HG03039 (cell line): ENCODE data around the gene KCTD15.

Source experiments
- ATAC-seq: cut with Tn5 transposase; IDR thresholded peaks from one replicate; pipeline ENCODE4 v1.9.1; 2021; ENCODE audit warnings: mild to moderate bottlenecking, moderate library complexity; ENCODE audit not compliant: unreplicated experiment

Gene KCTD15

DNA sequence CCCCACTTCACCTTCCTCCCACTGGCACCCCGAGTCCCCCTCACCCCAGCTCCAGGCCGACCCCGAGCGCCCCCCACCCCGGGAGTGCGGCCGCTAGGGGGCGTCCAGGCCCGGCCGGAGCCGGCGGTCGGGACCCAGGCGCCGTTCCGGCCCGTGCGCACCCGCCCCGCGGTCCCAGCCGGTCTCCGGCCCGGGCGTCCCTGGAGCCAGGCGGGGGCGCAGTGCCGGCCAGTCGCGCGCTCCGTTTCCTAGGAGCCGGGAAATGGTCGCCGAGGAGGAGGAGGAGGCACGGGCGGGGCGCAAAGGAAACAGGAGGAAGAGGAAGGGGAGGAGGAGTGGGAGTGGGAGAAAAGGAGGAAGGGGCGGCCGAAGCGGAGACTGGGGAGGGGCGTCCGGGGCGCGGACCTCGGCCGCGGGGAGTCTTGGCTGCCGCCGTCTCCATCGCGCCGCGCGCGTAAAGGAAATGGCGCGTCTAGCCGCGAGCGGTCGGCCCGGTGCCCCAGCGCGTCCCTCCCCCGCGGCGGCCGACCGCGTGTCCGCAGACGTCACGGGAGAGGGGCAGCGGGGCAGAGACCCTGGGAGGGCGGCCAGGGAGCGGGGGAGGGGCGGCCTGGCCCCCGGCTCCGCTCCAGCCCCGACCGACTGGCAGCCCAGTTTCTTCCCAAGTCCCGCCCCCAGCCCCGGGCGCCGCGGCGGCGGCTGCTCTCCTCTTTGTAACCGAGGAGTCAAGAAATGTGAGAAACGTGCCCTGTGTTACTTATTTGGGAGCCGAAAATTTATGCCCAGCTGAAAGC lies 1.1 kb upstream of the KCTD15 start:
- no peak for ATAC-seq

DNA sequence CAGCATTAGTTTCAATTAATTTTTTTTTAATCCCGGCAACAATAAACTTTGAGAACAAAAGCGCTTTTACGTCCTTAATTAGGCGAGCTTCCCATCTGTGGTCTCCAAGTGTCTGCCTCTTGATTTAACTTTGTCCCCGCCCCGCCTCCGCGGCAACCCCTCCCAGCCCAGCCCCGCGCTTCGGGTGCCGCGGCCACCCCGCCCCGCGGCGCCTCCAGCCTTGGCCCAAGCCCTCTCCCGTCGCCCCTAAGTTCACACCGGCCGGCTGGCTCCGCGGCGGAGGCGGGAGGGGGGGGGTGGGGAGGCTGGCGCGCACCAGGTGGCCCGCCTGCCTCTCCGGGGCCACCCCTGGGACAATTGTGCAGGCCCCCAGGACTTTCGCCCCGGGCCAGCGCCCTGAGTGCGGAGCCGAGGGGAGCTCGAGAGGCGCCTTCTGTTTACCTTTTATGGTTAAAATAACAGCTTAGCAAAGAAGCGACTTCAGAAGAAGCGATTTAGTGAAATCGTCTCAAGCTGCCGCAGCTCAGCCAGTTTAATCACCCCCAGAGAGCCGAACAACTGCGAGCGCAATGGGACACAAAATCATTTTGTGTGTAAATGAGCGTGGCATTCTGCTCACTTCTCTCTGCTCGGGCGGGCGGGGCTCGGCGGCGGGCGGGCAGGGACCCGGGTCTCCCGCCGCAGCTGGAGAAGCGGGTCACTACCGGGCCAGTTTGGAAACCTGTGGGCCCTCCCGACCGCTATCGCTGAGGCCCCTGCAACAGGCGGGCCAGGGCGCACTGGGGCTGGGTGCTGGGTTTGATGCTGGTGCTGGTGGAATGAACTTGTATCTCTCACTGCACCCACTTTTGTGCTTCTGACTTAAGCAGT lies 1.4 kb downstream of the KCTD15 start:
- no peak for ATAC-seq

- no peak for ATAC-seq
Observed at GRCh38 chr19:33798681-33799111, 2.0 kb downstream of the KCTD15 start.

DNA sequence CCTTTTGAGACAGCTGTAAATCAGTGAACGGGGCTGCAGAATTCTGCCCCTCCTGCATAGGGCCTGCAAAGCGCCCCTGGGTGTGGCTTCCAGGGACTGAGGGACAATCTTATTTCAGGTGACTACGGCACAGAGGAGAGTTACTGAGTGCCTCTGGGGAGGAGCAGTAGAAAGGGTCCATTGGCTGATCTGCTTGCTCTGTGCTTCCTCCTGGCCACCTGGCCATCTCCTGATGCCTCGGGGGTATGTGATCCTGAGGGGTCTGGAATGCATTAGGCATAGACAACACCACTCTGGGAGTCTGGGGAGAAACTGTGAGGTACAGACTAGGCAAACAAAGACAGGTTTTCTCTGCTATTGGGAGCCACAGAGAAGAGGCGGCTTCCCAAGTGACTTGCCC lies 2.8 kb downstream of the KCTD15 start:
- no peak for ATAC-seq

DNA sequence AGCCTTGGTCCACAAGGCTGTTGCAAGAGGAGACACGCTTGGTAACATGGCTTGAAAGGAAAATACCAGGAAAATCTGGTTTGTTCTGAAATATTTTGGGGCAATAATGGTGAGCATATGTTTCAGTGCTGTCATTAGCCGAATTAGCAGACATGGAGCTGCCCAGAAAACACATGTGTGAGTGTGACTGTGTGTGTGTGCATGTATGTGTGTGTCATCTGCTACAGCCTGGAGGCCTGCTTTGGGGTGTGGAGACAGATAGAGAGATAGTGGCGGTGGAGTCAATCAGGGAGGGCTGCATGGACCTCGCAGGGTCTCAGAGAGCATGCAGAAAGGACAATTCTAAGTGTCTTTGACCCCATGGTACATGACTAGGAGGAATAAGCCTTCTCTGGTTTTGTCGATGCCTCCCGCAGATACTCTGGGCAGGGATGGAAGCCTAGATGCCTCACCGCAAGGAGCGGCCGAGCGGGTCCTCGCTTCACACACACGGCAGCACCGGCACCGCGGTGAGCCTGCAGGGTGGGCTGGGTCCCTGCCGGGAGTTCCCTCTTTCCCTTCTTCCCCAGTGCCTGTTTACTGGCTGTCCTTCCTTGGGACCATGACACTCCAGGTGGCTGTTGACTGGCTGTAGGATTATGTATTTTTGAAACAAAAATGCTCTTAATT lies 3.5 kb downstream of the KCTD15 start:
- ATAC-seq, result no peak

DNA sequence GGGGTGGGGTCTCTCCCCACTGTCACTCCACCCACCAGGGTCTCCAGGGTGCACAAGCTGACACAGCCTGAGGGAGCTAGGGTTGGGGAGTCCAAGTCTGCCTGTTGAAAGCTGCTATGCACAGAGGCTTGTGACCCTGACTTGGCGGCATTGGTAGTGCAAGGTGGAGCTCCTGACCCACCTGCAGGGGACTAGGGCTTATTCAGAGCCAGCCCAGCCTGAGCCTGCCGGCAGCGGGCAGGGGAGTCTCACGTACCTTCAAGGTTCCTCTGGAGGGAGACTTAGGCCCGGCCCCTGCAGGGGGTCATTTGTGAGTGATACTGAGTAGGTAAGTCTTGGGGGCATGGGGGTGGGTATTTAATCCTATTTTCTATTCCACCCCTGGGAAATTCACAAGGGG lies 4.7 kb downstream of the KCTD15 start:
- ATAC-seq, result no peak

DNA sequence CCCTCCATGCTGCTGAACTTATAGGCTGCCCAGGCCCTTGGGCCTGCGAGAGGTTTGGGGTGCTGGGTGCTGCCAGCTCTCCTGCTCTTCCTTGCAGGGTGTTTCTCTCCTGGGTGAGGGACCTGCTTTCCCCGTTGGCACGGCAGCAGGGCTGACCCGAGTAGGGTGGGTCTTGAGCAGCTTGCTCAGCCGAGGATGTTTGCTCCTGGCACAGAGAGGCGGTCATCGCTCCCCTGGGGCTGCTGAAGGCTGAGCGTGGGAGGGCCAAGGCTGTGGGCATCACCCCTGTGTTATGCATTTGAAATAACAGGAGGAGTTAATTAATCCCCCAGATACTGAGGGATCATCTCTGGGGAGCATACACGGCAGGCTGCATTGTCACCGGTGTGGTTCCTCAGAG lies 5.3 kb downstream of the KCTD15 start:
- ATAC-seq, result no peak

DNA sequence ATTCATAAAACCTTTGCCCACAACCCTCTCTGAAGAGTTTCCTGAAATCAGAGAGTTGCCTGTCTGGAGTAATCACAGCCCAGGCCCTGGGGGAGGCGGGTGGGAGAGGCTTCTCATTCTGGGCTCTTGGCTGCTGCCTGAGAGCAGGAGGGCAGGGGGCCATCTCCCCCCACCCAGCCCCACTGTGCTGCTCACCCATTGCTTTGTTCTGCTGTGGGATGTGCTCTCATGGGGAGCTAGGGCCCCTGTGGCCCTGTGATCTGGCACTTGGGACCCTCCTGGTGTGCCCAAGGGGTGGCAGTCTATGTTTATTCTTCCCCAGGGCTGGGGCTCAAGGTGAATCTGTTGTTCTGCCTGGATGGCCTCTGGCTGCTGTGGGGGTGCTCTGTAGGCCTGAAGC lies 6.1 kb downstream of the KCTD15 start:
- no peak for ATAC-seq

GRCh38 chr19:33803383-33803782 lies 6.7 kb downstream of the KCTD15 start:
- no peak for ATAC-seq

DNA sequence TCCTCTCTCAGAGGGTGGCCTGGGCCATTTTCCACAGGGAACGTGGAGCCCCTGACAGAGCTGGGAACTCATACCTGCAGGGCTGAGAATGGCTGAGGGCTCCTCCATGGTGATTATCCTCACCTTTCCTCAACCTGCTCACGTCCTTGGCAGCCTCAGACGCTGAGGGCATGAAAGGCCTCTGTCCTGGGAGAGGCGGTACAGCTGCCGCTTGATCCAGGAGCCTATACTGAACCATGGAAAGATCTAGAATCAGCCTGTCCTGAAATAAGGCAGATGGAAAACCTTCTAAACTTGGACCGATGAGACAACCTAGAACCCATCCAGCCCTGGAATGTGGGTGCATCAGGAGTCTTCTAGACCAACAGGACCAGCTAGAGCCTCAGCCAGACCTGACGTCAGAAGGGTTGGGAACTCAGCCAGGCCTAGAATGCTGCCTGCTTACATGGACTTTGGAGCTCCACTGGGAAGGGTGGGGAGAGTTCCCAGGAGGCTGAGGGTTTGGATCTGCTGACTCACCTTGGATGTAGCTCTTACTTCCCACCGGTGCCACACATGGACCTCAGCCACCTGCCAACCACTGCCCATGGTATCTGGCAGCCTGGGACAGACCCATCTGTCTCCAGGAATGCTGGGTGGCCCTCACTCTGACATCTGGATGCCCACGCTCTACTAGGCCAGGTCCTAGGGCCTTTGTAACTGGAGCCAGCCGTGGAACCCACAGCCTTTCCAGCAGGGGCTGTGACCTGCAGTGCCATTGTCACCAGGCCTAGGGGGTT lies 7.5 kb downstream of the KCTD15 start:
- no peak for ATAC-seq

DNA sequence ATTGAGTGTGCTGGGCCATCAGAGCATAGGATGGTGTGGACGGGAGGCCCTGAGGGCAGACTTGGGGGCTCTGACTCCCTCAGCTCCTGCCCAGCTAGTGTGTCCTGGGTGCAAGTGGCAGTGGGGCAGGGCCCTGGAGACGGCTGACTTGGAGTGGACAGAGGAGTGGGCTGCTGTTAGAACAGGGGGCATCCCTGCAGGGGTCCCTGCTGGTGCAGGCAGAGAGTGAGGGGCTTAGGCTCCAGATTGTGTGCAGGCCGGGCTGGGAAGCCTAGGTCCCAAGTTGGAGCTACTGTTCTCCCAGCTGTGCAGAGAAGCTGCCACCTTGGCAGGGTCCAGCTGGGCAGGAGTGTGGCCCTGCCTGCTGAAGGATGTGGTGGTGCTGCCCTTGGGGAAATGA lies 8.6 kb downstream of the KCTD15 start:
- no peak for ATAC-seq

DNA sequence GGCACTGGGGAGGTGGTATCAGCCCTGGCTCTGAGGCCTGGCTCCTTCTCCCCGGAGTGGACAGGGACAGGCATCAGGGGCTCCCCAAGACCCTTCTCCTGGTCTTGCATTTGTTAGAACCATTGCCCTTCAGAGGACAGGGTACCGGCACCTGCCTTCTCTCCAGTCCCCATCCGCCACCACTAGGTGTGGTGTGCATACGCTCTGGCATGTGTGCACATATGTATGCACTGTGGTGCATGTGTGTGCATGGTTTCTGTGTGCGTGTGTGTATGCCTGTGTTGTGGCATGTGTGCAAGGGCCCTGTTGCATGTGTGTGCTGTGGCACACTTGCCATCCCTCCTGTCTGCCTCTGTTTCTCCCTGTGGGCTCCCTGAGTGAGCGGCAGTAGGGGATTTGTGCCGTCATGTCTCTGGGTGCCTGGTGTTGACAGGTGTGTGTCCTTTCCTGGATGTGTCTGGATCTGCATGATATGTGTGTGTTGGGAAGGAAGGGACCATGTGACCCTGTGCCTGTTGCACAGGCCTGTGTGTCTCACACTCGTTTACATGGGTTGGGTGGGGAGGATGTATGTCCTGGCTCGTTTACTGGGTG lies 9.3 kb downstream of the KCTD15 start:
- ATAC-seq, result no peak

- ATAC-seq, result no peak
Observed at GRCh38 chr19:33806434-33806881, 9.8 kb downstream of the KCTD15 start.

DNA sequence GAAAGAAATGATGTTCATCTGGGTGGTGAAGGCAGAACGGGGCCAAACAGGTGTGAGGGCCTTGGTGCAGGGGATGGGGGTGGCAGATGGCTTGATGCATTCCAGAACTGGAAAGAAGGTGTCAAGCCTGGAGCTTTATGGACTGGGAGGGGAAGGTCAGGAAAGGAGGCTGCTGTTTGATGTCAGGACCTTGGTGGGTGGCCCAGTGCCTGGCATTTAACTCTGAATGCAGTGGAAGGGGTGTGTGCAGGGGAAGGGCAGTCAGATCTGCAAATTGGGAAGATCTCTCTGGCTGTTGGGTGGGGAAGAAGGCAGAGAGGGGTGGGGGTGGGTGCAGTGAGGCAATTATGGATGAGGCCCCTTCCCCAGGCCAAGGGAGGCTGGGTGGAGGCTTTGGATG lies 11.7 kb downstream of the KCTD15 start:
- no peak for ATAC-seq

- ATAC-seq, result no peak
Observed at GRCh38 chr19:33809960-33810359, 13.3 kb downstream of the KCTD15 start.

- no peak for ATAC-seq
Observed at GRCh38 chr19:33810821-33811220, 14.2 kb downstream of the KCTD15 start.

DNA sequence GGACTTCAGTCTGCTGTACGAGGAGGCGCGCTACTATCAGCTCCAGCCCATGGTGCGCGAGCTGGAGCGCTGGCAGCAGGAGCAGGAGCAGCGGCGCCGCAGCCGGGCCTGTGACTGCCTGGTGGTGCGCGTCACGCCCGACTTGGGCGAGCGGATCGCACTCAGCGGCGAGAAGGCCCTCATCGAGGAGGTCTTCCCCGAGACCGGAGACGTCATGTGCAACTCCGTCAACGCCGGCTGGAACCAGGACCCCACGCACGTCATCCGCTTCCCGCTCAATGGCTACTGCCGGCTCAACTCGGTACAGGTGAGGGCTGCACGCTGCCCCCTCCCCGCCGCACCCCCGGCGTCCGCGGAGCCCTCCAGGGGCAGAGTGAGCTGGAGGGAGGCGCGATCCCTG lies 14.6 kb downstream of the KCTD15 start:
- no peak for ATAC-seq

- no peak for ATAC-seq
Observed at GRCh38 chr19:33811736-33812387, 15.2 kb downstream of the KCTD15 start.

DNA sequence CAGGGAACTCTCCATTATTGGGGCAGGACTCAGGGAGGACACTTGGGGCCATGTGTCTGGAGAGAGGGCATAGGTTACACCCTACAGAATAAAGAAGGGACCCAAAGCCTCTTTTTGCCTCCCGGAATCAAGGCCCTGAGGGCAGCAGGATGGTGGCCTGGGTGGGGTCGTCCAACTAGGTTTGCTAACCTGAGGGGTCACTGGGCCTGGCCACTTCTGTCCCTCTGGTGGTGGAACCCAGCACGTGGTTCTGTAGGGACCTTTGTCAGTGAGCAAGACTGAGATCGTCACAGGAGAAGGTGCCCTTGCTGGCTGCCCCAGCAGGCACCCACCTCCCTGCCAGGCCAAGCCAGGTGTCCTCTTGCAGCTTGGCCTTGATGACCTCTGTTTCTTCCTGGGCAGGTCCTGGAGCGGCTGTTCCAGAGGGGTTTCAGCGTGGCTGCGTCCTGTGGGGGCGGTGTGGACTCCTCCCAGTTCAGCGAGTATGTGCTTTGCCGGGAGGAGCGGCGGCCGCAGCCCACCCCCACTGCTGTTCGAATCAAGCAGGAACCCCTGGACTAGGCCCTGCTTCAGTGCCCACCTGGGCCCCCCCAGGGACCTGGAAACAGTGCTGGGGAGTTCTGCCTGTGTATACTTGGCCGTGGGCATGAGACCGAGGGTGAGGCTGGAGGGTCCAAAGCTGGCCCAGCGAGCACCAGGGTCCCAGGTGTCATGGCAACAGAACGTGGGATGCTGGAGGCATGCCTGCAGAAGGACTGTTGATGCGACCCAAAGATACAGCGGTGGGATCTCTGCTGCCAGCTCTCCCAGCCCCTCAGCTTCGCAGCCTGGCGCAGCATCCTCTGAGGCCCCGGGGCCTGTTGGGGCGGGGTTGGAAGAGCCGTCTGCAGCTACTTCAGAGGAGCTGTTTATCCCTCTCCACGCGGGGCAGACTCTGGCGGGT lies 16.0 kb downstream of the KCTD15 start:
- no peak for ATAC-seq
